ENCODE measurements around the gene ARHGAP6.

GRCh38 chrX:11376163-11376562 lies 289.6 kb downstream of the ARHGAP6 start:
- no peak for TF ChIP-seq CTCF (IDR thresholded peaks at IDR 0.05)
- TF ChIP-seq POLR2A (IDR thresholded peaks at IDR 0.05) = no peak
